ENCODE measurements around the gene DHX8. TPM values are rescaled to one million over a fixed set of nuclear protein-coding genes. Genes with fewer than 3 reads are reported as not detected.

Gene DHX8
- total and polyA plus RNA-seq, 10 of the 15 experiments (the other 5 are each of a cell fraction or from before 2014, with no cell fraction given) = 27.6 to 50.4 (median 35.7) TPM

- POLR2A ChIA-PET = no interaction called here
- in situ Hi-C loops (cut with MboI) = no loop called here
- Histone ChIP-seq H3K4me3 (no peak overlapping the region), H3K4me1 (ENCODE audit: control insufficient read depth, insufficient read depth, low read length) (no peaks in the 10 kb centered on the region), H3K27me3 (replicated peaks in 1 of 2; ENCODE audit: control insufficient read depth in 2 of 2, insufficient read depth in 2 of 2, low read length in 1 of 2) (no peaks in the 10 kb centered on the region), H4K20me1 (ENCODE audit: control insufficient read depth, insufficient read depth) (no peaks in the 10 kb centered on the region), H3K79me2 (ENCODE audit: control insufficient read depth, insufficient read depth, low read length) (no peaks in the 10 kb centered on the region), H3K9me3 (replicated peaks; ENCODE audit: control insufficient read depth, insufficient read depth, low read length) (no peaks in the 10 kb centered on the region), H3K4me2 (ENCODE audit: control insufficient read depth, insufficient read depth) (no peak overlapping the region), H3K36me3 (ENCODE audit: control insufficient read depth in 2 of 2, insufficient read depth in 2 of 2, low read length in 1 of 2) (no peaks in the 10 kb centered on the region), H3K9ac (ENCODE audit: control insufficient read depth, insufficient read depth, low read length) (no peak overlapping the region), H3K27ac (ENCODE audit: control insufficient read depth, insufficient read depth) (no peak overlapping the region), H2AFZ (ENCODE audit: control insufficient read depth, low read depth, low read length) (no peak overlapping the region)
- BruUV-seq (replicated peaks) = no TSS peak
- intact Hi-C loops (cut with micrococcal nuclease; ENCODE audit: unreplicated experiment) = no loop called here
- FAIRE-seq (no peak), ATAC-seq (no peak), DNase-seq (ENCODE audit: low read depth, low spot score) (no peak)
- SMC1A ChIA-PET (ENCODE audit: uncharacterized antibody, unreplicated experiment) = no interaction called here
- 28% methylated on average over 4 of the region's 4 CpGs for WGBS (ENCODE audit: insufficient coverage, insufficient replicate concordance, low lambda C conversion rate, missing lambda C conversion rate)
- TF ChIP-seq RELA (IDR thresholded peaks at IDR 0.05; ENCODE audit: borderline replicate concordance, partially characterized antibody) (no peak), EP300 (IDR thresholded peaks at IDR 0.05; ENCODE audit: borderline replicate concordance in 1 of 2, control insufficient read depth in 1 of 2, low read depth in 2 of 2, low read length in 2 of 2) (no peak), RCOR1 (conservative IDR thresholded peaks at IDR 0.05; ENCODE audit: low read depth, low read length) (no peak), POU2F2 (IDR thresholded peaks at IDR 0.05; ENCODE audit: borderline replicate concordance, low read depth, low read length) (no peak), CEBPZ (IDR thresholded peaks at IDR 0.05; ENCODE audit: low read depth, low read length) (no peak), CBX3 (IDR thresholded peaks at IDR 0.05; ENCODE audit: borderline replicate concordance, low read depth) (no peak), TARDBP (IDR thresholded peaks at IDR 0.05; ENCODE audit: borderline replicate concordance) (no peak)
- TF ChIP-seq, protein P1, sequence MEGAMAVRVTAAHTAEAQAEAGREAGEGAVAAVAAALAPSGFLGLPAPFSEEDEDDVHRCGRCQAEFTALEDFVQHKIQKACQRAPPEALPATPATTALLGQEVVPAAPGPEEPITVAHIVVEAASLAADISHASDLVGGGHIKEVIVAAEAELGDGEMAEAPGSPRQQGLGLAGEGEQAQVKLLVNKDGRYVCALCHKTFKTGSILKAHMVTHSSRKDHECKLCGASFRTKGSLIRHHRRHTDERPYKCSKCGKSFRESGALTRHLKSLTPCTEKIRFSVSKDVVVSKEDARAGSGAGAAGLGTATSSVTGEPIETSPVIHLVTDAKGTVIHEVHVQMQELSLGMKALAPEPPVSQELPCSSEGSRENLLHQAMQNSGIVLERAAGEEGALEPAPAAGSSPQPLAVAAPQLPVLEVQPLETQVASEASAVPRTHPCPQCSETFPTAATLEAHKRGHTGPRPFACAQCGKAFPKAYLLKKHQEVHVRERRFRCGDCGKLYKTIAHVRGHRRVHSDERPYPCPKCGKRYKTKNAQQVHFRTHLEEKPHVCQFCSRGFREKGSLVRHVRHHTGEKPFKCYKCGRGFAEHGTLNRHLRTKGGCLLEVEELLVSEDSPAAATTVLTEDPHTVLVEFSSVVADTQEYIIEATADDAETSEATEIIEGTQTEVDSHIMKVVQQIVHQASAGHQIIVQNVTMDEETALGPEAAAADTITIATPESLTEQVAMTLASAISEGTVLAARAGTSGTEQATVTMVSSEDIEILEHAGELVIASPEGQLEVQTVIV (IDR thresholded peaks at IDR 0.05; ENCODE audit: borderline replicate concordance, partially characterized antibody) = no peak
- CTCF ChIA-PET = interaction anchor here (1.0 to 3.7 kb wide), 2 partner anchors 14 to 75 kb away, joined by 6 to 20 read pairs; partner anchors contain the start of gene DHX8
- RAD21 ChIA-PET (ENCODE audit: unreplicated experiment) = interaction anchor here (1.6 kb wide), 1 partner anchor 292 kb away, joined by 3 read pairs; no protein-coding TSS in a partner anchor
These were observed 15.1 kb upstream of the DHX8 start for GRCh38 chr17:43468691-43469139.
